Measurements from ENCODE around the gene HLA-E.
A peak's percentile ranks its signal among the peaks of the same experiment; 100 is the strongest.

Gene HLA-E

DNA sequence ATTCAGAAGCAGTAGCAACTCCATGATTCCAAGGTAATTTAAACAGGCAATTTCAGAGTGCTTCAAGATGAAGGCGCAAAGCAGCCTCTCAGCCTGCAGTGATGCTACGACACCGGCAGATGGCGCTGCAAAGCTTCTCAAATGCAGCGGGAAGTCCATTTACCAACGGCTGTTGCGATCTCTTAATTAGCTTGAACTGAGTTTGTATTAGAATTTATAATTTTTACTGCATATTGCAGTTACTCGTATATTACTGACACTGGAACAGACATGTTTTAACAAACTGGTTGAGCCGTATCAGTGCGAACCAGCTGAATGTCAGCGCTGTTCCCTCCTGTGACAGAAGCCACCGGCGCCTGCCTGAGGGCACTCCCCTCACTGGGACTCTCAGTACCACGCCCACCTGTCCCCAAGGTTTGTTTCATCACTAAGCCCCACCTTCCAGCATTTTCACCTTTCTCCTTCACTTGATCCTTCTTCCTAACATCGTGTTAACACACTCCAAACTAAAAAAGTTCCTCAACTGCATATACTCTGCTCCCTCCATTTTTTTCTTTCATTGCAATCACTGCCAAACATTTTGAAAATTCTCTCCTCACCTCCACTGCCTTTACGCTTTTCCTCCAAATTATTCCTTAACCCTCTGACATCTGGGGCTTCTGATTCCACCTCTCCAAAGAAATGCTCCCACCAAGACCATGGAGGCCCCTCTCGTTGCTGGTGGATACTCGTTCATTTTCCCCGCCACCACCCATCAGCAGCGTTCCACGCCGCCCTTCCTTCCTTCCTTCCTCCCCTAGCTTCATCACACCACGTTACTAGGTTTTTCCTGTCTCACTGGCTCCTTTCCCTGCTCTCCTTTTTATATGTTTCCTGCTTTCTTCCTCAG lies 52.5 kb downstream of the HLA-E start:
- DNase-seq (ENCODE audit: low read depth in 2 of 2), result peak; percentile 57 to 62

DNA sequence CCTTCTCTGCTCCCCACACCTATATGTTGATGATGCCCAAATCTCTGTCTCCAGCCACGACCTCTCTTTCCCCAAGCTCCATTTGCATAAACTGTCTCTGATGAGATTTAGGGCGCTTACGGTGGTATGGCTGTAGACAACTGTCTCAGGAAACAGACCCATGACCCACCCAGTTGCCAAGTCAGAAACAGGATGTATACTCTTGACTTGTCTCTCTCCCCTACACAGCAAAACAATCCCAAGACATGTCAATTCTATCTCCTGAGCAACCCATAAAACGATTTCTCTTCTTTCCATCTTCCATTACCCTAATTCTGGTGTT lies 53.1 kb downstream of the HLA-E start:
- no peak for DNase-seq (ENCODE audit: low read depth in 2 of 2)

DNA sequence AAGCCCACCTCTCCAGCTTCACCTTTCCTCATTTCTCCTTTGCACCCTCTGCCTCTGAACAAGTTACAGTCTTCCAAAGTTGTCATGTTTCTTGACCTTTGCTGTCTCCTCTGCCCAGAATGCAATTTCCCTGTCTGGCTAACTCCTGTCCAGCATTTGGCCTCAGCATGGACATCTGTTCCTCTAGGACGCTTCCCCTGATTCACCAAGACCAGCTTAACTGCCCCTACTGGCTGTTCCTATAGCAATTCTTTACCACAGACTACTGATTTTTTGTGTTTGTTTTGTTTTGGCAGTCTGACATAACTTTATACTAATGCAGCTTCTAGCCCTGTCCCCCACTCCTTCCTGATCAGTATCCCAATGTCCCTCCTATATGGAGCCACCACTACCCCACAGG lies 53.6 kb downstream of the HLA-E start:
- DNase-seq (ENCODE audit: low read depth in 2 of 2), result no peak

All from stimulated activated CD8-positive, alpha-beta memory T cell treated with anti-CD3 and anti-CD28 coated beads, Interleukin-15, amount 100 ng/mL, for 48 hours (primary cell).